Urothelium cell line (cell line): ENCODE results near the gene ZNF521.
A peak's percentile ranks its signal among the peaks of the same experiment; 100 is the strongest.

Experiments used
- DNase-seq: peaks from one replicate; pipeline ENCODE4 v3.0.0; 2011; ENCODE audit warnings: low spot score, mixed read lengths
- FAIRE-seq: peaks from 2 replicates; lab custom pipeline; 2011; peaks lifted over from hg19 to GRCh38; lab: Jason Lieb, UNC

Gene ZNF521

GRCh38 chr18:25093141-25093540 is 258.8 kb downstream of the ZNF521 start:
- no peak for DNase-seq
- no peak for FAIRE-seq

- no peak for FAIRE-seq
- no peak for DNase-seq
Observed at GRCh38 chr18:25089470-25089869, 262.5 kb downstream of the ZNF521 start.

GRCh38 chr18:25086876-25087275 is 265.1 kb downstream of the ZNF521 start:
- FAIRE-seq = no peak
- no peak for DNase-seq

DNA sequence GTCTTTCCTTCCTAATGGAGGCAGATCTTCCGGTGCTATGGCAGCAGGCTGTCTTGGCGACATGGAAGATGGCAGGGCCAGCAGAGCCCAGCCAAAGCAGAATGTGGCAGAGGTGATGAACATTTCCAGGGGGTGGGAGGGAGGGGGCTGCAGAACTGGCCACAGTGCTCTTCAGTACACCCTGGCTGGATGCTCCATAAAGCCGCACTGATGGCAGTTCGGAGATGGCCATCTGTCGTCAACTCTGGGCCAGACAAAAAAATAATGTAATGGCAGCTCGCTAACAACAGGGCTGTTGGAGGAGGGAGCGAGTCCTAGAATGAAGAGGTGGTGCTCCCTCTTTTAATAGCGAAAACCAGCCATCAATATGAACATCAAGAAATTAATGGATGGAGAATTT is 271.0 kb downstream of the ZNF521 start:
- DNase-seq = no peak
- no peak for FAIRE-seq

- DNase-seq = no peak
- FAIRE-seq = no peak
Observed at GRCh38 chr18:25080211-25080610, 271.8 kb downstream of the ZNF521 start.

GRCh38 chr18:25077944-25078723 is 273.8 kb downstream of the ZNF521 start:
- DNase-seq (no peak), FAIRE-seq (no peak)

DNA sequence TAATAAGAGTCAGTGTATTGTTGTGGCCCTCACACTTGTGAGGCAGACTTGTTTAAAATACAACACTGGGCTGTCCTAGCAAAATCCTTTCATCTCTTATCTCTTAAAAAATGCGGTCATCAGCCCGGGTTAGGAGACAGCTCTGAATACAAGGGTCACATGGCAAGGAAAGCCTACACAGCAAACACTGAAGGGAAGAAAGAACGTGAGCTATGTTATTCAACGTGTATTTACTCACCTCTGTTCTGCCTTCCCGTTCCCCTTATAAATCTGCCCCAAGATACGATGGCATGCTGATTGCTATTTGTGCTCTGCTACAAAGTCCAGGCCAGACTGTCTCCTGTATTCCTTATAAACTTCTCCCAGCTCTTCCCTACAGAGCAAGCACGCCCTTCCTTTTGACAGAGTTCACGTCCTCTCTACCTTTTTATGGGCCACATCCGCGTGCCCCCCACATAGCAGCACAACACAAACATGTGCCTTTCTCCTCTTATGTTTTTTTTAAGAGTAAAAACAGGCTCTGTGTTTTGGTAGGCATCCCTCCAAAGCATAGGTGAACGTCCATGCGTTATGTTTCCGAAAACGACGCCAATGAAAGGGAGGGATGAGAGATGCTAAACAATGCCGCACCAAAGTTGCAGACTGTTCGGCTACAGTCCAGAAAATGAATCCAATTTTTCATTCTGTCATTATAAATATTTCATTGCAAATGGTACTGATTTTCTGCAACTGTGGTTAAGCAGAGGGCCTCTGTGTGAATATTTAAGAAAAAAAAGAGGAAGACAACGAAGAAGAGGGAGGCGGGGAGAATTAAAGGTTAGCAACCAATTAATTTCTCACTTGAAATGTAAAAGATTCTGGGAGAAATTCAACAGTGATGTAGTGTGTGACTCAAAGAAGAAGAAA is 274.7 kb downstream of the ZNF521 start:
- no peak for FAIRE-seq
- DNase-seq = no peak

DNA sequence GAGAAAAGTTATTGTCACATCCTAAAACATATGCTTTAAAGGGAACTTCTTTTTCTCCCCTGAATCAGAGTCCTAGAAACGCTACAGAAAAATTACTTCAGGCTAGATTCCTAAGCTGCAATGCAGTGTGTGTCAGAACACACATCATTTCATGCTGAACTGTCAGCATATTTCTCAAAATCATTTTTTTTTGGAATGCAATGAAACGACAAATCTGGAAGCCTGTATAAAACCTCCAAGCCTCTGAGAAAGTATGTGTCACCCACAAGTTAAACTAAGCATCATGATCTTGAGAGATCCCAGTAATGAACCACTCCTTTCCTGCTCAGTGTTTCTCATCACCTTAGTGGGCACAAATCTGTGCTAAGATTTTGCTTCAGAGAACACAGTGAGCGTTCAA is 276.2 kb downstream of the ZNF521 start:
- no peak for FAIRE-seq
- DNase-seq = no peak

- no peak for FAIRE-seq
- DNase-seq = no peak
Observed at GRCh38 chr18:25075331-25075730, 276.6 kb downstream of the ZNF521 start.

GRCh38 chr18:25074925-25075324 is 277.0 kb downstream of the ZNF521 start:
- DNase-seq (no peak), FAIRE-seq (no peak)

DNA sequence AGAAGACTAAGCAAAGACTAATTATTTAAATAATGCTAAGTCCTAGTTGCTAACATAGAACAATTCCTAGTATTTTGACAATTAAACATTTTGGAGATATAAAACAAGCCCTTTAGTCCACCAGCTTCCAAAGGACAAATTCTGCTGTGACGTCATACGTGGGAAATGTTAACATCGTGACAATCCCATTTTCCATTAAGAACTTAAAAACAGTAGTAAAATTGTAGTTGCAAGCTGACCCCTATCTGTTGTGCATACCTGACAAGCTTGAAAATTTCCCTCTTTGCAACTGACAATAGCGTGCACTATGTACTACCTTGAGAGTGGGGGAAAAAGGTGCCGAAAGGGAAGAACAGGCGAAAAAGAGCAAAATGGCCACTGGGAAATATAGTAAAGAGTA is 279.8 kb downstream of the ZNF521 start:
- FAIRE-seq = no peak

DNA sequence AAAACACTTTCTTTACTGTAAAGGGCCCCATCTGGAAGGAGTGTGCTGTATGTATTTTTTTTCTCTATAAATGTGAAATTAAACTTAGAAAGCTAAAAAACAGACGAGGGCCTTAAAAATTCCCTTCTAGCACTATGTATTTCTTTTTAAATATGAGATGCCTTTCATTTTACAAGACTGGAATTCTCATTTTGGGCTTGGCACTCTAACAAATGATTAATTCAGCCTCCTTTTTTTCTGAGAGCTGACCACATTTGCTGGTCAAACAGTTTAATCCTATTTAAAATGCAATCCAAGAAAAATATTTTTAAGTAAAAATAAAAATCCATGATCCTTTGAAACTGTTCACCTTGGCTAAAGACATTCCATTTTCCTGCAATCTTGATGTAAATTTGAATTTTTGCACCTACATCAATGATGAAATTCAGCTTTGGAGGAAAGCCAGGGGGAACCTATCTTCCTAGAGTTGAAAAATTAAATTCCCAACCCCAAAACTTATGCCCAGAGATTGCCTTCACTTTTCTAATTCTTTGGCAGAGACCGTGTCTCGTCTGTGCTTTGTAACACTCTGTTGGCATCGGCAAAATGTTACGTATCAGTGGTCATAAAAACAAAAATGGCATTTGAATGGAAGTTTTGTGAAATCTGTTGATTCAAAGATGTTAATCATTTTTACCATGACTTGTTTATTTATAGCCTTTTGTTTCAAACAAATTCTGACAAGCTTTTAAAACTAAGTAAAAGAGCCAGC is 284.5 kb downstream of the ZNF521 start:
- DNase-seq = no peak
- no peak for FAIRE-seq

More for the DNA sequence above, 279.8 kb downstream of the ZNF521 start:
- DNase-seq = no peak

DNA sequence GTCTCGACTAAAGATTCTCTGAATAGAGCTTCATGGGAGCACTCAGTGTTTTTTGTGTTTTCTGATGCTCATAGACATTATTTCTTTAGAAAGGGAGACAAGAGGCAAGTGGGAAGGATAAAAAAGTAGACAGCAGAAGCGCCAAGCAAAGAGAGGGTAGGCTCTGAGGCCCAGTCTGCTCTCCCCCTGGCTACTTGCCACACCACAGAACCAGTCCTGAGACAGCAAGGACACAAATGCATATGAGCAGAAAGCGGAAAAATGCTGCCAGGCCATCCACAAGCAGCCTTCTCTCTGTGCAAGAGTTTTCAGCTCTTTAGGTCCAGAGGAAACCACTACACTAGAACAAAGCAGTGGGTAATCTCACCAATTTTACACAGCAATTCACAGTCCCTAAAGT is 285.4 kb downstream of the ZNF521 start:
- no peak for FAIRE-seq
- DNase-seq = no peak

- DNase-seq (no peak), FAIRE-seq (no peak)
Observed at GRCh38 chr18:25062720-25063119, 289.2 kb downstream of the ZNF521 start.

DNA sequence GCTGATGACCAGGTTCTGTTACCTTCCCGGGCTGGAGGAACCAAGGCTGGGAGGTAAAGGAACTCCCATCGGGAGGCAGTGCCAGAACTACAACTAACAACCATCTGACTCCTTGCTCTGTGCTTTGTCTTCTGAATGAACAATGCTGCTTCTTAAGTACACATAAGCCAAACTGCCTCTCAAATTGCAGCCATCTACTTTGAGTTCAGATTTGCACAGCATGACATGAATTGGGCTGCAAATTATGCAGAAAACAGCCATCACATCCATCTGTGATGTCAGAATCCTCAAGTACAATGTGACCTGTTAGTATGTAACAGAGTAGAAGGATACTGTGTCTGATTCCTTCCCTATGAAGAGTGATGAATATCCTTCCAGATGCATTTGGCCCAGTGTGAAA is 290.6 kb downstream of the ZNF521 start:
- no peak for DNase-seq
- no peak for FAIRE-seq

DNA sequence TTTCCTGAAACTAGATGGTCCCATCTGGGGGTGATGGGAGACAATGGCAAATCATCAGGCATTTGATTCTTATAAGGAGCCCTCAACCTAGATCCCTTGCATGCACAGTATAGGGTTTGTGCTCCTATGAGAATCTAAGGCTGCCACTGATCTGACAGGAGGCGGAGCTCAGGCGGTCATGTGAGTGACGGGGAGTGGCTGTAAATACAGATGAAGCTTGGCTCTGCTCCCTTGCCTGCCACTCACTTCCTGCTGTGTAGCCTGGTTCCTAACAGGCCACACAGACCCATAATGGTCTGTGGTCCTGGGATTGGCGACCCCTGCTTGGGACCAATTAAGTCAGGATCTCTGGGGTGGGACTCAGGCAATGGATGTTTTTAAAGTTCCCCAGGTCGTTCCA is 293.4 kb downstream of the ZNF521 start:
- no peak for FAIRE-seq
- DNase-seq = no peak

GRCh38 chr18:25057491-25058050 is 294.4 kb downstream of the ZNF521 start:
- FAIRE-seq = no peak
- no peak for DNase-seq

DNA sequence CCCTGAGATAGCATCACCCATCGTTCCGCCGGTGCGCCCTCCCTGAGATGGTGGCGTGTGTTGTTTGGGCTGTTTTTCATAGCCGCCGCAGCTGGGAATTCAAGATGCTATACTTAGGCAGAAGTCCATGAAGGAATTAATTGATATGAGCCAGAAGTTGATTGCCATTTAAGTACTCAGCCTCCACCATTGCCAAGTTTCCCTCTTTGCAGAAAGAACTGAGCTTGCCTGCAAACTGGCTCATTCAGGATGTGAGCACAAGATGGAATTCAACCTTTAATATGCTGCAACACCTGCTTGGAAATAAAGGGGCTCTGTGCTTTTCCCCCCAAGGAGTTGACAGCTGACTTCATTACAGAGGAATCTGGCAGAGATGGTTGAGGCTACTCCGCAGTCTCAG is 295.5 kb downstream of the ZNF521 start:
- DNase-seq (peak; percentile 4), FAIRE-seq (no peak)

GRCh38 chr18:25055076-25055475 is 296.9 kb downstream of the ZNF521 start:
- DNase-seq (peak; percentile 16), FAIRE-seq (no peak)

GRCh38 chr18:25053466-25053865 is 298.5 kb downstream of the ZNF521 start:
- FAIRE-seq (no peak), DNase-seq (no peak)

DNA sequence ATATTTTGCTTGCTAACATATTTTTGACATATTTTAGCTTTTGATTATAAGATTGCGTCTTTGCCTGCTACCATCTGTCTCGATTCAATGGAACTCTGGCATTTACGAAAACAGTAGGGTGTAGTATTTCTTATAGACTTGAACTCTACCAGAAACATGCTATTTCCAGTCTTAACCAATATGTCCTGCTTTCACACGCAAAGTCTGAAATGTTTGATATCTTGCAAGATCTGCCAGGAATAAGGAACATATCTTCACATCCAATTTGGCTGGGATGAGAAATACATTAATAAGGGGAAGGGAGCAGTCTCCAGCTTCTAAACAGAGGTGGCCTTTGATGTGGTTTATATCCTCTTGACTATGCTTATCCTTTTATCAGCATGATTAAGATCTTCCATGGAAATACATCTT is 299.4 kb downstream of the ZNF521 start:
- DNase-seq (no peak), FAIRE-seq (no peak)
